Activated CD4-positive, alpha-beta T cell treated with anti-CD3 and anti-CD28 coated beads, Interleukin-2, amount 50 U/mL, for 24 hours (primary cell): Measurements from ENCODE around the gene TRPC6.
"Not testable (repeated sequence)": the region's sequence is repeated elsewhere in the genome, so short reads cannot be mapped to it uniquely, and the experiment has no call there.

Source experiments
- DNase-seq, 2 donors: peaks; one replicate each; pipeline ENCODE4 v3.0.0-alpha.2; 2020; ENCODE audit warnings: low read depth in 1 of 2, low spot score in 1 of 2

The TRPC6 gene

DNA sequence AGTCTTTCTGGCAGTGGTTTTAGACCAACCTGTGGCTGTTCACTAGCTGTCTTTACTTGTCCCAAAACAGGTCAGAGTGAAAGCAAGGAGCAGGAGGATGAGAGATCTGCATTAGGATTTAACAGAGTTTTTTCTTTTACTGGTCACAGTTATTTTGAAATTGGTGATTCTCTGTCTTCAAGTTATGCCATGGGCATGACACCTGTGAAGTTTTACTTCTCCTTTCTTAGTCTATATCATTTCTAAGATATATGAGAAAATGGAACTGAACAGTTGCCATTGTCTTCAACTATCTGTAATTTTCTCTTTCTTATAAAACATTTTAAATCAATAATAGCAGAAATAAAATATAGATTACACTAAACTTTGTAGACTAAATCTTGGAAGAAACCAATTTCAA, 60.6 kb downstream of the TRPC6 start:
- DNase-seq = no peak

DNA sequence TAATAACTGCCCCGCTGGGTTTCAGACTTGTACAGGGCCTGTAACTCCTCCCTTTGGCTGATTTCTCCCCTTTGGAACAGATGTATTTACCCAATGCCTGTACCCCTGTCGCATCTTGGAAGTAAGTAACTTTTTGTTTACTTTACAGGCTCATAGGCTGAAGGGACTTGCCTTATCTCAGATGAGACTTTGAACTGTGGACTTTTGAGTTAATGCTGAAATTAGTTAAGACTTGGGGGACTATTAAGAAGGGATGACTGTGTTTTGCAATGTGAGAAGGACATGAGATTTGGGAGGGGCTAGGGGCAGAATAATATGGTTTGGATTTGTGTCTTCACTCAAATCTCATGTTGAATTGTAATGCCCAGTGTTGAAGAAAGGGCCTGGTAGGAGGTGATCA, 62.0 kb downstream of the TRPC6 start:
- no peak for DNase-seq

DNA sequence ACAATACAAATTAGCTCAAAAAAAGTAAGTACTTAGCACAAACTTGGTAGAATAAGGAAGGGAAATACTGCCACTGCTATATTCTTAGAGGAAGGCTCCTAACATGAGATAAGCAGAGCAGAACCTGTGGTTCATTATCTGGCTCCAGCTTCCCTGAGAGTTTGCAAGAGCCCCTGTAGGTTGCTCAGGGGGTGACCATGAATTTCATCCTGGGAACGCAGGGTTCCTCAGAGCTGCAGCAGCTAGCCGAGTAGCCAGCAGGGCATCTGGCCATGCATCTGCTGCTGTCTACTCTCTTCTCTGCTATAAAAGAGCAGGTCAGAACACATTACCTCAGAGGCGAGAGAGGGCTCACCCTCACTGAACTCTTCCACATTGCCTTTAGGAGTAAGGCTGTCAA, 67.3 kb downstream of the TRPC6 start:
- no peak for DNase-seq

DNA sequence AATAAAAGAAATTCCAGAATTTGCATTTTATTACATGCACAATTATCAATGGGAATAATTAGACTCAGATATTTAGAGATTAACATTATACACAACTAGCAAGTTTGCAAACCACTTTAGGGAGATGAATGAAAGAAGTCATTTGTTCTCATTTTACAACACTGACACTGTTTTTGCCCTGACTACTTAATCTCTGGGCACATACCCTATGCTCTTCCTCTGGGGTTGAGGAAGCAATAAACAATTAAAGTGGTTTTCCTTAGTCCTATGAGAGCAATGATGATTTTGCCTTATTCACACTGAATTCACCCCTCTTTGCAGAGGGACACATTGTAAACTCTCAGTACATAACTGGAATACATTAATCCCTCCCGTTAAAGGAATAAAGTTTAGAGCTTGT, 72.7 kb downstream of the TRPC6 start:
- DNase-seq = no peak

DNA sequence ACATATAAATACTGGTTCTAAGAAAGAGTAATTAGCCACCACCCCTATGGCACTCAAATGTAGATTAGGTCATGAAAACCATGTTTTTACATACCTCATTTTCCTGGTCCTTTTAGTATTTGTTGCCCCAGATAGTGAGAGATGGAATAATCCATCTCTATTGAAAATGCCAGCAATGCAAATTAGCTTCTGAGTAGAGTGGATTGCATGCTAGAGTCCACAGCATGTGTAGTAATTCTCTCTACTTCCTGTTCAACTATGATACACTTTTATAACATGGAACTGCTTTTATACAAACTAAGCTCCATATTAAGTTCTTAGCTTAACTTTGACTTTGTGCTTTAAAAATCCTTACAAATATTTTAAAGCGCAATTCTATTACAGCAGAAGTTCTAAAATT, 73.2 kb downstream of the TRPC6 start:
- DNase-seq = no peak

DNA sequence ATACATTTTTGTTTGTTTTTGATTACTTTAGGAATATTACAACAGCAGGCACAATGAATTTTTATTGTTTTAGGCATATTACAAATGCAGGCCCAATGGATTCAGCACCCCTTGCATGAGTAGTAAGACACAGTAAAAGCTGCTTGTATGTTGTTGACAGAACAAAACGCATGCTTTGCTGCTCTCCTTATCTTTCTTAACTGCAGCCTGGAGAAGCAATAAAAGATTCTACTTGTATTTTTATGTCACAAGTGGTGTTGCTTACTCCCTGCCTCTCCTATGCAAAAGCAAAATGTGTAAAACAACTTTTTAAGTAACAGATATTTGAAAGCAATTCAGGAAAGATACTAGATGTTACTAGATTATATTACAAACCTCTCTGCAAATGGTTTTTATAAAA, 73.9 kb downstream of the TRPC6 start:
- DNase-seq = no peak

DNA sequence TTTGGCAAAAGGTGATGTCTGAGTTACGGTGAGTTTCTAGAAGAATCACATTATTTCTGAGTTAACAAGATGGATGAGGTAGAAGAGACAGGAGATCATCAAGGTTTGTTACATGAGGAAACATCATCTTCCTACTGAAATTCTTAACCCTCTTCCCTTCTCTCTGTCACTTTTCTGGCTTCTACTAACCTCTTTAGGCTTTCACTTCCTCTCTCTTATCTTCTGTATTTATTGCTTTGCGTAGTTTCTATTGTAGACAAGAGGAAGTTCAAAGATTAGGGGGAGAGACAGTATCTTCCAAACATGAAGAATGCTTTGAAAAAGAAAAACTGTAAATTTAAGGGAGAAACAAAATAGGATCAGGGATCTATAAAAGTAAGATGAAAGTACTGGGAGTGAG, 75.4 kb downstream of the TRPC6 start:
- DNase-seq = no peak

DNA sequence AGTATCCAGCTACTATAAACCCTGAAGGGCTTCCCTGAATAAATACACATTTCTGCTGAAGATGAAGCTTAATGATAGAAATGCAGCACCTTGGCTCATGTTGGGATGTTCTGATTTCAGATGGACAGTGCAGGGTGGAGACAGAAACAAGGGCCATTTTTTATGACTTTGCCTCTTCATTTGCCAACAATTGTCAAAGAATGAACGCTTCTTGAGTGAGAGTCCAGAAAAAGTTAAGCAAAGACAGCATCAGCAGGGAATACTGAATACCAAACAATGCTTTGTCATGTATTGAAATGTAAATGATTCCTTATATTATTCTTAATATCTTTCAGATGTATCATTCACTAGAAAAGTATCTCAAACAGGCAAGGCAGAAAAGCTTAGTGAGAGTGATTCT, 84.9 kb downstream of the TRPC6 start:
- no peak for DNase-seq

DNA sequence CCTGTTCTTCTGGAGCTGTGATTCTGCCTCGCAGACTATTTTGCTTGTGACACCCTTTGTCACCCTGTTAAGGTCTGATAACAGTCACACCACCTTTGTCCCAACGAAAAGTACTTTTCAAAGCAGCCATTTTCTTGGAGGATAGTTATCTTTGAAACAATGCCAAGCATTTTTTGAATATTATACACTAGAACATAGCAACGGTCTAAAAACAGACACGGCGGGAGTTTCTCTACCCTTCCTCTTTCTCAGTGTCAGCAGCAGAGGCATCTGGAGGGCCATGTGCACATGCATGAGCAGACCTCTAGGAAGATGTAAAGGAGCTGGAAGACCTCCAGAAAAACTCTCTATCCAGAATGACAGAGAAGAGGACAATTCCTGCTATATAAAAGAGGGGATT, 86.5 kb downstream of the TRPC6 start:
- DNase-seq = no peak

DNA sequence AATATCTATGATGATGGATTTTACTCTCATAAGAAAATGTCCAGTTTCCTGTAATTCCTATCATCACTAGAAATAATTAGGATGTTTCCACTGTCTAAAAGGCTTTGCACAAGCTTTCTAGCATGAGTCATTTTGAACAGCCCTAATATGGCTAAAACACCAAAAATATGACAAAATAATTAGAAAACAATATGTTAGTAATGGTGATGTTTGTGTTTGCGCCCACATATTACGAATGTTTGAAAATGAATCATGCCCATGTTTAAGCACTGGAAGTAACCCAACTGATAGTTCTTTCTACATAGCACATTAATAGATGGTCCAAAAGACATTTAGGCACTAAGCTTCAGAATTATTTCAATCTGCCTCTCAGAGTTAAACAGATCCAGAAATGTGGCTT, 96.0 kb downstream of the TRPC6 start:
- no peak for DNase-seq

DNA sequence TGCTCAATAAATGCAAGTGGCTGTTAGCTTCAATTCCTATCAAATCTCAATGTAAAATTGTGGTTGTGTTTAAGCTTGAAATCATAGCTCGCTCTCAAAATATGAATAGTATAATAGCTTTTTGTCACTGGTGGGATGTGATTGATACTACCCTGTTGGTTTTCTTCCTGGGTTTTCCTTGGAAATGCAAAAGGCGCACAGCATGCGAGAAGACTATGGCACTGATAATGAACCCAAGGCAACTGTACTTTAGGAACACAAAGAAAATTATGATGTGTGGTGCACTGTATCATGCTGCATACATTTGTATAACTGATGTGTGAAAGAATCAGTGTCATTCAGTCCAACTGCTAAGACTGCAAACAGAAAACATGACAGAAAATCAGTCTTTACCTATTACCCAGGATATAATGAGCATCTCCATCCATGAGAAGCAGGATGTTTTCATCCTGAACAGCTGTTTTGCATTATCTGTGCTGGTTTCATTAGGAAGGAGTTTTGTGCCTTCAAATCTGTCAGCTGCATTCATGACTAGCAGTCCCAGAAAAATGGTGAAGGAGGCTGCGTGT, 101.2 kb downstream of the TRPC6 start:
- DNase-seq = no peak

DNA sequence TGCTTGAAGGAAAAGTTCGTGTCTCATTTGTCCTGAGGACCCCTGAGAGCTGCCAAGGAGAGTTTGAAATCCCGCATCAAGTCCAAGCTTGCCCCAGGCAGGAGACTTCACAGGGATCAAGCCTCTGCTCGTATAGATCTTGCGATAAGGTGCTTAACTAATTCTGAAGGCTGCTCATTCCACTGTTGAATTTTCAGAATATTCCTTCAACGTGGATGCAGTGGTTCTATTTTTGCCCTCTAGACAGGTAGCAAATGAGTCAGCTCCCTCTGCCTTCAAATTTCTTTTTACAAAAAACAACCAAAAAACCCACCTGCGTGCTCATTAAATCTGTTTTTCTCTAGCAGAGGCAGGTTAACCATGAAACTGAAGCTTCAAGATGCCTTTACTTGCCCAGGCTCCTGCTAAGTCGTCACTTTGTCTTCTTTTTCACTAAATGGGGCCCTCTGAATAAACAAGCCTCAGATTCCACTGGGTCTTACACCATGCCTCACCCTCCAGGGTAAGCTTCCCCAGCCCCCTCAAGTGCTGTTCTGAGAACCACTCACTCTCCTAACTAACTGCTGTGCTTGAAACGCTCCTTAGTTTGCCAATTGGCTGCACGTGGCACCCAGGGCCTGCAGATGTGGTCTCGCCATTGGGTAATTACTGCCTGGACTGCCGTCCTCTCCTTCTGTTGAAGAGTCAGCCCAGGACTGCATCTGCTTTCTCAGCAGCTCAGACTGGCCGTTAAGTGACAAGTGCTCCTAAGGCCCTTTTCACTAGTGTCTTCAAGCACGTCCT, 105.0 kb downstream of the TRPC6 start:
- no peak for DNase-seq

DNA sequence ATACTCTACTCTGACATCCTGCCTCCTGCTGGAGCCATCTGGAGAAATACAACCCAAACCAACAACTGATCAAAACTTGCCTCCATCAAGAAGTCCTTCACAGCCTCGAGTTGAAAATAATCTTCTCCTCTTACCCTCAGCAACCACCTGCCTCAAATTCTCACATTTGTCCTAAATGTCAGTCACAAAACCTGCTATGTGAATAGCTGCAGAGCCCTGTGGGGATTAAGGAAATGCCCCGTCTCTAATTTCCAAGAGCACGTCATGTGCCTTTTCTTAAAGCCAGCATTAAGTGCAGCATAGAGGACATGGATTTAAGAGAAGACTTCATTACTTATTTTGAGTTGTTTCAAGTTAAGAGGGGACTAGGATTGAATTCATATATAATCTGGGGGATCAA, 105.9 kb downstream of the TRPC6 start:
- no peak for DNase-seq

DNA sequence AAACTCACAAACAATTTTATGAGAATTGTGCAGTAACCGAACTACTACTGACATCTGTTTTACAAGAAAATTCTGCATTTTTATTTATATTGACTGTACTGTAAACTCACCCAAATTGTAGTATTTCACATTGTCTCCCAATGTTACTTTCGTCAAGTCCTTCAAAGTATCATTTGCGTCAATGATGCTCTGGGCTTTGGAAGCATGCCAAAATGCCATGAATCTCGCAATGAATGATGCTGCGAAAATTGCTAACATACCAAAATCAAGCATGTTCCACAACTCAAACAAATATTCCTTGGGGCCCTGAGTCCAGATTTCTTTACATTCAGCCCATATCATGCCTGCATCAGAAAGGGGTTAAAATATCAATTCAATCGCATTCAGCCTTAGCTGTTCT, 107.6 kb downstream of the TRPC6 start:
- no peak for DNase-seq

DNA sequence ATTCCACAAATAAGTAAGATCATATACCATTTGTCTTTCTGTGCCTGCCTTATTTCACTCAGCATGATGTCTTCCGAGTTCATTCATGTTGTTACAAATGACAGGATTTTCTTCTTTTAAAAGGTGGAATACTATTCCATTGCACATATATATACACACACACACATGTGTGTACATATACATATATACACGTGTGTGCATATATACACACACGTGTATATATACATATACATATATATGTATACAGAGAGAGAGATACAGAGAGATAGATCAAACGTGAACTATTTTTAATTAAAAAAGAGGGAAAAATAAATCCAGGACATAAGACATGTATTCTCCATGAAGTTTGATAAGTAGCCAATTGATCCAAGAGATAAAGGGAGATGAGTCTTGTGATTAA, 108.1 kb downstream of the TRPC6 start:
- DNase-seq = no peak

DNA sequence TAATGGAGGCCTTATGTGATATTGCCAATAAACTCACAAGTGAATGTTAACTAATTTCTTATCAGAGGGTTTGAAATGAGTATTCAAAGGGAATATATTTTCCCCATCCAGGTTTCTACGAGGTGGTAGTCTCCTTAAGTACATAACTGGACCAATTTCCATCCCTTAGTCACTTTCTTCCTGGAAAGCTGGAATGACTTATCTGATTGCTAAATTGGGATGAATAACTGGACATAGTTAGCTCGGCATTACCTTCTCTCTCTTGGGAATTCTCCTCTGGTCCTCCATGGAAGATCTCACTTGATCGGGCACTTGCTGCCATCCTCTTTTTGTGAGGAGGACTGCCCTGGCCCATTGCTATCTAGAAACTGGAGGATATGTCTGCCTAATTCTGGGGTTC, 109.1 kb downstream of the TRPC6 start:
- DNase-seq = no peak

DNA sequence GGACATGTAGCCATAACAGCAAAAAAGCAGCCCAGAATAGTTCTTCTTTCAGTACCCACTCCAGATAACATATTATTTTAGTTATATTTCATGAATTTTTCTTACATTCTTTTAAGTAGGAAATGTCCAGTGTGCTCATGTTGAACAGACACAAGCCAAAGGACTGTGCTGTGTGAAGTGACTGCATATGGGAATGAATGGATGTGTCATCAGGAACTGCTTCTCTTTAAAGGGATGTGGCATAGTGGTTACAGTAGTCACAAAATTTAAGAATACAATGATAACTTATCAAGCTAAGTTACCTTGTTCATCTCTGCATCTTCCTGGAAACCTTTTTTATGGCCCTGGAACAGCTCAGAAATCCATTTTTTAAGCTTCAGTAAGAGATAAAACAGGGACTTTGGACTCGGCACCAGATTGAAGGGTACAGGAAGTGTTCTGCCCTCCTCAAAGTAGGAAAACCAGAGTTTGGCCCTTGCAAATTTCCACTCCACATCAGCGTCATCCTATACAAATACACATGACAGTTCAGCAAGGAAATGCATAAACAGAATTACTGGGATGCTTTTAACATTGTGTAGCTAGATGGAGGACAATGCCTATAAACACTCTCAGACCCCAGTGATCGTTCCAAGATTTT, 112.8 kb downstream of the TRPC6 start:
- no peak for DNase-seq

DNA sequence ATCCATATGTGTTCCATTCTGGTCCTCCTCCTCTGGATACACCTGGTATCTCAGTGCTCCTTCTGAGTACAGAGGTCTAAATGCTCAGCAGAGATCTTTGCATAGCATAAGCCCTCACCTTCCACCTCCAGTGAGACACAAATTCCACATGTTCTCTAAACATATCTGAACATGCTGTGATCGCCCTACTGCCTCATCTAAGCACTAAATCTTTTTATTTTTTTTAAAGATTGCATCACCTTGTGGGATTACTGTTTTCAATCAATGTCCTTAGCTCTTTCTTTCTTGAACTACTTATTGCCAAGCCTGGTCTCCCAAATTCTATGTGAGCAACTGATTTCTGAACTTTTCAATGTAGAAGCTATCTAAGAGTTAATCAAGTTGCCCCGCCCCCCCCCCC, 113.4 kb downstream of the TRPC6 start:
- no peak for DNase-seq

DNA sequence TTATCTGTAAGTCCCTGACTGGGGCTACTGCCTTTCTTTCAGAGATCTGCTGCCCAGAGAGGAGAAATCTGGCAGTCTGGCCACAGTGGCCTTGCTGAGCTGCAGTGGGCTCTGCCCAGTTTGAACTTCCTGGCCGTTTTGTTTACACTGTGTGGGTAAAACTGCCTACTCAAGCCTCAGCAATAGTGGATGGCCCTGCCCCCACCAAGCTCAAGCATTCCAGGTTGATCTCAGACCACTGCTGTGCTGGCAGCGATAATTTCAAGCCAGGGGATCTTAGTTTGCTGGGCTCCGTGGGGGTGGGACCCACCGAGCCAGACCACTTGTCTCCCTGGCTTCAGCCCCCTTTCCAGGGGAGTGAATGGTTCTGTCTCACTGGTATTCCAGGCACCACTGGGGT, 117.5 kb downstream of the TRPC6 start:
- DNase-seq = no peak

DNA sequence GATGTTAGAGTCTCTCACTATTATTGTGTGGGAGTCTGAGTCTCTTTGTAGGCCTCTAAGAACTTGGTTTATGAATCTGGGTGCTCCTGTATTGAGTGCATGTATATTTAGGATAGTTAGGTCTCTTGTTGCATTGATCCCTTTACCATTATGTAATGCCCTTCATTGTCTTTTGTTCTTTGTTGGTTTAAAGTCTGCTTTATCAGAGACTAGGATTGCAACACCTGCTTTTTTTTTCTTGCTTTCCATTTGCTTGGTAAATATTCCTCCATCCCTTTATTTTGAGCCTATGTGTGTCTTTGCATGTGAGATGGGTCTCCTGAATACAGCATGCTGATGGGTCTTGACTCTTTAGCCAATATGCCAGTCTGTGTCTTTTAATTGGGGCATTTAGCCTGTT, 119.4 kb downstream of the TRPC6 start:
- DNase-seq = not testable (repeated sequence)

DNA sequence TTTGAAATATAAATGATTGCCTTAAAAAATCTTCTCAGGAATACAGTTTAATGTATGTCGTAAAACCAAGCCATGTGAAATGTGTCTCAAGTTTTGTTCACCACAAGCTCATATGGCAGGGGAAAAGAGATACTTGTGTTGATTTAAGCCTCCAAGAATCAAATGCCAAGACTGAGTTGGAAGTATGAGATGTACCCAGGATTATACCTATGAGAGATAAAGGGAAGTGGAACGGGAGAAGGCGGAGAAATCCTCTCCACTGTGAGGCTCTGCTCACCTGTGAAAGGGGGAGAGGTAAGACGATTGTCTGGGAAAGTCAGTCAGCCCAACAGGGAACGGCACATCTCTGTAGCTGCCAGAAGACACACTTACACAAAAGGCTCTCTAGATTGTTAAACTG, 124.8 kb downstream of the TRPC6 start:
- DNase-seq = no peak

DNA sequence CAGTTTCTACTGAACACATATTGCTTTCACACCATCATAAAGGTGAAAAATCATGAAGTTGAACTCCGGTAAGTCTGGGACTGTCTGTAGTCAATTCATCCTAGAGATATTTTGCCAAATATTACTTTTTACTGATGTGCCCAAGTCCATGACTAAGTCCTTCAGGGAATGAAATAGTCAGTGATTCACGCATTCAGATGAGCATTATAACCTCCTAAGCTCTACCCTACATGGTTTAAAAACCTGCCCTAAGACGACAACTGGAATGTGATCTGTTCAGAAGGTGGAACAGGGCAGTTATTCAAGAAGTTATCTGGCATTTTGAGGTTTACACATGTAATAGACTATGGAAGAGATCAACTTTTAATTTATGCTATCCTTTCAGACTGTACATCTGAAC, 125.6 kb downstream of the TRPC6 start:
- DNase-seq = no peak

DNA sequence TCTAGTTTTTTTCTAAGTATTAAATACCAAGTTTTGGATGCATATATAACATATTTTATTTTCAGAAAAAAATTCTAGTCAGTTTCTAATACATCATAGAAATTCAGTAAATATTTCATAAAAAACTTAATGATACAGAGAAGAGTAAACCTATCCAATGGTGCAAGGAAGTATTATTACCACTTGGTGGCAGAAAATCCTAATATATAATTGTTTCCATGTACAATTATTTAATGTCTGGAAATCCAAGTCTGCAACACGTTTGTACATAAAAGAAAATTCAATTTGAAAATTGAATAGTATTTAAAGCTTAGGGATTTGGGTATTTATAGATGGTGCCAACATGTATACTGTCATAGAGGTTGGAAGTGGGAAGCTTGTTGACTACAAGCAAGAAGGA, 127.0 kb downstream of the TRPC6 start:
- DNase-seq = no peak
